H9 (cell line): ENCODE results near the gene DQX1. TPM values are rescaled to one million over a fixed set of nuclear protein-coding genes. Genes with fewer than 3 reads are reported as not detected.

Experiments
- DNase-seq: peaks from one replicate; pipeline ENCODE4 v3.0.0-alpha.2; 2017
- H2AFZ ChIP-seq: one replicate; pipeline ENCODE4 v1.6.1; 2013; ENCODE audit warnings: mild to moderate bottlenecking, low read length, control low read depth, moderate library complexity
- H2AK5ac ChIP-seq: 2 replicates; pipeline ENCODE4 v1.6.1; 2013; ENCODE audit warnings: low read length, control low read depth, mixed read lengths; ENCODE audit not compliant: insufficient read length
- H2BK120ac ChIP-seq: one replicate; pipeline ENCODE4 v1.6.1; 2013; ENCODE audit warnings: low read depth, mild to moderate bottlenecking, low read length, control low read depth, inconsistent platforms; ENCODE audit not compliant: poor library complexity, severe bottlenecking
- H2BK12ac ChIP-seq: 2 replicates; pipeline ENCODE4 v1.6.1; 2013; ENCODE audit warnings: low read length, control low read depth, mixed read lengths, low read depth; ENCODE audit not compliant: insufficient read length
- H2BK15ac ChIP-seq: 2 replicates; pipeline ENCODE4 v1.6.1; 2013; ENCODE audit warnings: low read depth, low read length, control low read depth
- H2BK20ac ChIP-seq: one replicate; pipeline ENCODE4 v1.6.1; 2013; ENCODE audit warnings: low read depth, mild to moderate bottlenecking, low read length, control low read depth, inconsistent platforms; ENCODE audit not compliant: poor library complexity, severe bottlenecking
- H2BK5ac ChIP-seq: 2 replicates; pipeline ENCODE4 v1.6.1; 2013; ENCODE audit warnings: low read length, control low read depth, mixed read lengths; ENCODE audit not compliant: insufficient read length
- H3K14ac ChIP-seq: 2 replicates; pipeline ENCODE4 v1.6.1; 2013; ENCODE audit warnings: low read length, control low read depth; ENCODE audit not compliant: insufficient read depth
- H3K18ac ChIP-seq: 2 replicates; pipeline ENCODE4 v1.6.1; 2013; ENCODE audit warnings: low read depth, mild to moderate bottlenecking, mixed read lengths, low read length, control low read depth; ENCODE audit not compliant: insufficient read length
- H3K23ac ChIP-seq: 2 replicates; pipeline ENCODE4 v1.6.1; 2013; ENCODE audit warnings: low read length, control low read depth, mixed read lengths, low read depth; ENCODE audit not compliant: insufficient read length
- H3K23me2 ChIP-seq: 2 replicates; pipeline ENCODE4 v1.6.1; 2013; ENCODE audit warnings: low read depth, mild to moderate bottlenecking, mixed read lengths, low read length, control low read depth; ENCODE audit not compliant: insufficient read length, poor library complexity, severe bottlenecking
- H3K27ac ChIP-seq: 2 replicates; pipeline ENCODE4 v1.5.1; 2013; ENCODE audit warnings: low read length, control low read depth, mixed read lengths, low read depth; ENCODE audit not compliant: insufficient read length
- H3K27me3 ChIP-seq: 2 replicates; pipeline ENCODE4 v1.6.1; 2013; ENCODE audit warnings: low read length, control low read depth, inconsistent platforms; ENCODE audit not compliant: insufficient read depth
- H3K4ac ChIP-seq: 2 replicates; pipeline ENCODE4 v1.6.1; 2013; ENCODE audit warnings: low read depth, mild to moderate bottlenecking, control low read depth, inconsistent platforms, low read length, moderate library complexity
- H3K4me1 ChIP-seq: 2 replicates; pipeline ENCODE4 v1.6.1; 2013; ENCODE audit warnings: low read length, control low read depth, inconsistent platforms; ENCODE audit not compliant: insufficient read depth
- H3K4me2 ChIP-seq: 2 replicates; pipeline ENCODE4 v1.6.1; 2013; ENCODE audit warnings: low read length, control low read depth, mixed read lengths; ENCODE audit not compliant: insufficient read length, insufficient read depth
- H3K56ac ChIP-seq: 2 replicates; pipeline ENCODE4 v1.6.1; 2013; ENCODE audit warnings: low read depth, mild to moderate bottlenecking, mixed read lengths, low read length, control low read depth; ENCODE audit not compliant: insufficient read length
- H3K79me1 ChIP-seq: 2 replicates; pipeline ENCODE4 v1.6.1; 2013; ENCODE audit warnings: low read depth, mild to moderate bottlenecking, moderate library complexity, low read length, control low read depth, inconsistent platforms; ENCODE audit not compliant: insufficient read depth, poor library complexity, severe bottlenecking
- H3K79me2 ChIP-seq: 2 replicates; pipeline ENCODE4 v1.6.1; 2013; ENCODE audit warnings: low read length, control low read depth, inconsistent platforms; ENCODE audit not compliant: insufficient read depth
- H3K9ac ChIP-seq: 2 replicates; pipeline ENCODE4 v1.6.1; 2013; ENCODE audit warnings: low read length, control low read depth, mixed read lengths; ENCODE audit not compliant: insufficient read length; ENCODE audit errors: extremely low read depth
- H3K9me3 ChIP-seq: one replicate; pipeline ENCODE4 v1.6.1; 2013; ENCODE audit warnings: low read depth, low read length, inconsistent platforms; ENCODE audit not compliant: control insufficient read depth
- H3T11ph ChIP-seq: one replicate; pipeline ENCODE4 v1.6.1; 2013; ENCODE audit warnings: mild to moderate bottlenecking, low read length, control low read depth, inconsistent platforms
- H4K20me1 ChIP-seq: one replicate; pipeline ENCODE4 v1.6.1; 2013; ENCODE audit not compliant: control insufficient read depth, insufficient read length, insufficient read depth
- H4K5ac ChIP-seq: 2 replicates; pipeline ENCODE4 v1.6.1; 2013; ENCODE audit warnings: low read depth, mild to moderate bottlenecking, mixed read lengths, low read length, control low read depth; ENCODE audit not compliant: insufficient read length
- H4K8ac ChIP-seq: replicated peaks from 2 replicates; pipeline ENCODE4 v1.6.1; 2013; ENCODE audit warnings: low read length, control low read depth, mixed read lengths, low read depth; ENCODE audit not compliant: insufficient read length
- H4K91ac ChIP-seq: 2 replicates; pipeline ENCODE4 v1.6.1; 2013; ENCODE audit warnings: low read depth, mild to moderate bottlenecking, moderate library complexity, mixed read lengths, low read length, control low read depth; ENCODE audit not compliant: insufficient read length
- H3K27ac Mint-ChIP-seq, 3 experiments: 2 replicates in 2 of 3; 3 replicates in 1 of 3; pipeline ENCODE4 v1.8.0; 2020 to 2021; ENCODE audit warnings: mixed read lengths in 3 of 3, mild to moderate bottlenecking in 1 of 3, moderate library complexity in 1 of 3
- H3K27me3 Mint-ChIP-seq: 2 replicates; pipeline ENCODE4 v1.8.0; 2021; ENCODE audit warnings: low read depth, mild to moderate bottlenecking, moderate library complexity, mixed read lengths
- H3K36me3 Mint-ChIP-seq, 3 experiments: 2 replicates in 2 of 3; 3 replicates in 1 of 3; pipeline ENCODE4 v1.8.0; 2020 to 2021; ENCODE audit warnings: low read depth in 3 of 3, mixed read lengths in 3 of 3; ENCODE audit not compliant: insufficient read depth in 1 of 3
- H3K4me1 Mint-ChIP-seq, 2 experiments: 2 replicates each; pipeline ENCODE4 v1.8.0; 2020; ENCODE audit warnings: mixed read lengths in 2 of 2
- H3K4me3 Mint-ChIP-seq, 2 experiments: 2 replicates in 1 of 2; 3 replicates in 1 of 2; pipeline ENCODE4 v1.8.0; 2020 to 2021; ENCODE audit warnings: mild to moderate bottlenecking in 2 of 2, mixed read lengths in 2 of 2, moderate library complexity in 1 of 2
- H3K9me3 Mint-ChIP-seq, 2 experiments: 2 replicates in 1 of 2; 3 replicates in 1 of 2; pipeline ENCODE4 v1.8.0; 2020; ENCODE audit warnings: mild to moderate bottlenecking in 2 of 2, mixed read lengths in 2 of 2, moderate library complexity in 1 of 2
- CTCF ChIP-seq: fragments of 200-600 bp; sonication (generic); conservative IDR thresholded peaks from 3 replicates; pipeline ENCODE4 v1.8.0; 2021; ENCODE audit warnings: antibody characterized with exemption, mild to moderate bottlenecking
- WGBS: extraction: QIAGEN DNeasy Blood & Tissue Kit; methylation state at CpG from one replicate; pipeline ENCODE4 v1.1.7; 2013; ENCODE audit warnings: missing lambda C conversion rate, low lambda C conversion rate, mixed read lengths; ENCODE audit not compliant: insufficient read length; ENCODE audit errors: extremely low coverage; 5-methylcytosine and 5-hydroxymethylcytosine counted together
- total RNA-seq: library from RNA; stranded (reverse); gene quantifications from 2 replicates; pipeline ENCODE4 v1.2.1, GENCODE V29; 2021

Gene DQX1
- total RNA-seq, 1 experiment from 2014 or later: 0.98 TPM

GRCh38 chr2:74496997-74497776, 28.8 kb downstream of the DQX1 start:
- H3T11ph ChIP-seq: no peak overlapping the region
- H3K4me1 ChIP-seq: no peaks in the 10 kb centered on the region
- H2AFZ ChIP-seq: no peak overlapping the region
- no peak overlapping the region for H2BK5ac ChIP-seq
- H3K4me2 ChIP-seq: peak overlapping the region; percentile 59
- no peaks in the 10 kb centered on the region for H3K9me3 ChIP-seq
- no peak overlapping the region for H2BK12ac ChIP-seq
- no peak overlapping the region for H2BK120ac ChIP-seq
- H3K4me3 Mint-ChIP-seq: peak overlapping the region; percentile 75 to 82
- no peaks in the 10 kb centered on the region for H4K20me1 ChIP-seq
- no peak overlapping the region for H3K14ac ChIP-seq
- no peak for TF ChIP-seq CTCF
- no peak overlapping the region for H4K8ac ChIP-seq
- no CpG with 5 or more reads among the region's 19 CpGs for WGBS
- H3K23me2 ChIP-seq: peaks cover 25% of the 10 kb centered on the region
- H3K79me2 ChIP-seq: no peaks in the 10 kb centered on the region
- no peak overlapping the region for H3K56ac ChIP-seq
- H3K27me3 Mint-ChIP-seq: peaks cover 79% of the 10 kb centered on the region
- no peak overlapping the region for H2BK20ac ChIP-seq
- H3K27me3 ChIP-seq: peaks cover 65% of the 10 kb centered on the region
- H3K9ac ChIP-seq: no peak overlapping the region
- no peaks in the 10 kb centered on the region for H3K79me1 ChIP-seq
- no peak overlapping the region for H3K4ac ChIP-seq
- no peak overlapping the region for H3K23ac ChIP-seq
- H2AK5ac ChIP-seq: no peak overlapping the region
- no peak overlapping the region for H4K5ac ChIP-seq
- no peak overlapping the region for H3K27ac Mint-ChIP-seq
- peaks cover 16 to 25% (median 22%) of the 10 kb centered on the region in 3 experiments for H3K36me3 Mint-ChIP-seq
- no peak overlapping the region for H3K27ac ChIP-seq
- peaks cover 0 to 2% of the 10 kb centered on the region in 2 experiments; a peak in 2 of 5 replicates for H3K9me3 Mint-ChIP-seq
- no peak overlapping the region for H3K18ac ChIP-seq
- no peak for DNase-seq
- H3K4me1 Mint-ChIP-seq: peaks cover 32 to 43% of the 10 kb centered on the region in 2 experiments
- no peak overlapping the region for H2BK15ac ChIP-seq
- H4K91ac ChIP-seq: no peak overlapping the region
